Natural killer cell (primary cell): ENCODE results near the gene MGARP. TPM values are rescaled to one million over a fixed set of nuclear protein-coding genes. Genes with fewer than 3 reads are reported as not detected.

Experiments
- ATAC-seq, 3 donors: fragments of 150-1000 bp in 2 of 3; fragments of 200-7000 bp in 1 of 3; cut with Tn5 transposase; 1 replicate in 1 of 3; 2 replicates in 2 of 3; pipeline ENCODE4 v1.10.0; 2021; ENCODE audit warnings: mild to moderate bottlenecking in 2 of 3, moderate library complexity in 2 of 3
- DNase-seq, 2 donors: peaks; one replicate each; pipeline versions ENCODE4 v3.0.0 to v3.0.0-alpha.2; 2013 to 2021; ENCODE audit warnings: mixed read lengths in 1 of 2
- H3K27ac ChIP-seq: one replicate; pipeline ENCODE4 v1.5.1; 2013; ENCODE audit warnings: mild to moderate bottlenecking, low read length
- H3K27me3 ChIP-seq: one replicate; pipeline ENCODE4 v1.6.1; 2013; ENCODE audit warnings: low read length; ENCODE audit not compliant: control insufficient read depth, insufficient read depth
- H3K36me3 ChIP-seq: one replicate; pipeline ENCODE4 v1.6.1; 2013; ENCODE audit warnings: low read length; ENCODE audit not compliant: control insufficient read depth, insufficient read depth
- H3K4me1 ChIP-seq: one replicate; pipeline ENCODE4 v1.6.1; 2013; ENCODE audit warnings: low read length; ENCODE audit not compliant: control insufficient read depth, insufficient read depth
- H3K4me3 ChIP-seq: one replicate; pipeline ENCODE4 v1.5.1; 2013; ENCODE audit warnings: low read length
- H3K9me3 ChIP-seq: one replicate; pipeline ENCODE4 v1.6.1; 2013; ENCODE audit warnings: low read length; ENCODE audit not compliant: control insufficient read depth, insufficient read depth
- H3K27ac Mint-ChIP-seq, 2 donors: one replicate each; pipeline ENCODE4 v1.8.0; 2022; ENCODE audit warnings: mild to moderate bottlenecking in 2 of 2, mixed read lengths in 2 of 2, moderate library complexity in 1 of 2
- H3K27me3 Mint-ChIP-seq, 2 donors: one replicate each; pipeline ENCODE4 v1.8.0; 2022; ENCODE audit warnings: low read depth in 2 of 2, mixed read lengths in 2 of 2
- H3K36me3 Mint-ChIP-seq: one replicate; pipeline ENCODE4 v1.8.0; 2022; ENCODE audit warnings: mixed read lengths
- H3K4me1 Mint-ChIP-seq, 2 donors: one replicate each; pipeline ENCODE4 v1.8.0; 2022; ENCODE audit warnings: mixed read lengths in 2 of 2
- H3K4me3 Mint-ChIP-seq: one replicate; pipeline ENCODE4 v1.8.0; 2022; ENCODE audit warnings: mild to moderate bottlenecking, moderate library complexity, mixed read lengths
- H3K9me3 Mint-ChIP-seq, 2 donors: one replicate each; pipeline ENCODE4 v1.8.0; 2022; ENCODE audit warnings: mixed read lengths in 2 of 2
- WGBS: methylation state at CpG from one replicate; pipeline ENCODE4 v1.1.7; 2013; ENCODE audit warnings: missing lambda C conversion rate; ENCODE audit not compliant: insufficient coverage; 5-methylcytosine and 5-hydroxymethylcytosine counted together
- intact Hi-C: fragments of 100-400 bp; cut with micrococcal nuclease; formaldehyde crosslinking; loops from one replicate; pipeline ENCODE4 v1.14.2; 2022
- total RNA-seq, 4 donors: library from RNA; stranded (reverse); fragments of 120-200 nt in 1 of 4; gene quantifications; one replicate each; pipeline versions ENCODE4 v1.2.3 to v1.2.4, GENCODE V29; 2013 to 2022
- TF ChIP-seq, protein P1 (sequence below): fragments of 200-600 bp; IDR thresholded peaks from one replicate; pipeline ENCODE4 v1.8.0; 2022; ENCODE audit warnings: antibody characterized with exemption

MGARP gene
- total RNA-seq, 3 donors from 2014 or later (not counting 1 experiment from before 2014, with no cell fraction given): 0.35 to 0.78 (median 0.63) TPM

GRCh38 chr4:139278485-139278884 is 1.5 kb downstream of the MGARP start:
- Mint-ChIP-seq H3K4me3 (peak overlapping the region; percentile 86), H3K9me3 (no peaks in the 10 kb centered on the region), H3K27ac (no peak overlapping the region), H3K27me3 (peaks cover 32 to 41% of the 10 kb centered on the region in 2 donors), H3K4me1 (peaks cover 19% of the 10 kb centered on the region in 2 donors), H3K36me3 (no peaks in the 10 kb centered on the region)
- H3K27me3 ChIP-seq: peaks cover 41% of the 10 kb centered on the region
- no peaks in the 10 kb centered on the region for H3K36me3 ChIP-seq
- intact Hi-C loops: no loop called here
- peaks cover 17% of the 10 kb centered on the region for H3K4me1 ChIP-seq
- WGBS: 81% methylated on average over 11 of the region's 16 CpGs
- no peak for DNase-seq
- no peak overlapping the region for H3K27ac ChIP-seq
- TF ChIP-seq, protein P1, sequence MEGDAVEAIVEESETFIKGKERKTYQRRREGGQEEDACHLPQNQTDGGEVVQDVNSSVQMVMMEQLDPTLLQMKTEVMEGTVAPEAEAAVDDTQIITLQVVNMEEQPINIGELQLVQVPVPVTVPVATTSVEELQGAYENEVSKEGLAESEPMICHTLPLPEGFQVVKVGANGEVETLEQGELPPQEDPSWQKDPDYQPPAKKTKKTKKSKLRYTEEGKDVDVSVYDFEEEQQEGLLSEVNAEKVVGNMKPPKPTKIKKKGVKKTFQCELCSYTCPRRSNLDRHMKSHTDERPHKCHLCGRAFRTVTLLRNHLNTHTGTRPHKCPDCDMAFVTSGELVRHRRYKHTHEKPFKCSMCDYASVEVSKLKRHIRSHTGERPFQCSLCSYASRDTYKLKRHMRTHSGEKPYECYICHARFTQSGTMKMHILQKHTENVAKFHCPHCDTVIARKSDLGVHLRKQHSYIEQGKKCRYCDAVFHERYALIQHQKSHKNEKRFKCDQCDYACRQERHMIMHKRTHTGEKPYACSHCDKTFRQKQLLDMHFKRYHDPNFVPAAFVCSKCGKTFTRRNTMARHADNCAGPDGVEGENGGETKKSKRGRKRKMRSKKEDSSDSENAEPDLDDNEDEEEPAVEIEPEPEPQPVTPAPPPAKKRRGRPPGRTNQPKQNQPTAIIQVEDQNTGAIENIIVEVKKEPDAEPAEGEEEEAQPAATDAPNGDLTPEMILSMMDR: no peak
- no peak for ATAC-seq
- H3K9me3 ChIP-seq: no peaks in the 10 kb centered on the region
- H3K4me3 ChIP-seq: no peak overlapping the region

DNA sequence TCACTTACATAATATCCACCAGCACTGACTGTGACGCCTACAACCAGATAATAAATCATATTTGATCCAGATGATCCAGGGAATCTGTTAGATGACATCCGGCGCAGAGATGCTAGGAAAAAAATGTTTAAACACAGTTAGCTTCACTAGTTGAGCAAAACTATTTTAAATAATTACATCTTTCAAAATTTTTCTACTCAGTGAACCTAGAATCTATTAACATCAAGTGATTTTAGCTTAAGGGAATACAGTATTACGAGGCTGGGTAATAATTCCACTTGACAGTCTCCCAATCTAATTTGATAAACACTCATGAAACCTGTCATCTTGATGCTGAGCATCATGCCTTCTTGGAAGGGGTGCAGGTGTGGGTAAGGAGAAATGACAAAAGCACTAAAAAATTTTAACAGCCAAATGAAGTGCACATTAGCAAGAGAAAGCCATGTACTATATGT is 4.7 kb downstream of the MGARP start:
- peaks cover 17 to 18% of the 10 kb centered on the region in 2 donors for H3K4me1 Mint-ChIP-seq
- no peak overlapping the region for H3K27ac Mint-ChIP-seq
- intact Hi-C loops: no loop called here
- Histone ChIP-seq H3K9me3 (no peaks in the 10 kb centered on the region), H3K36me3 (no peaks in the 10 kb centered on the region), H3K4me3 (no peak overlapping the region), H3K27me3 (peaks cover 38% of the 10 kb centered on the region), H3K4me1 (peaks cover 17% of the 10 kb centered on the region), H3K27ac (no peak overlapping the region)
- H3K4me3 Mint-ChIP-seq: no peak overlapping the region
- H3K27me3 Mint-ChIP-seq: peaks cover 24 to 29% of the 10 kb centered on the region in 2 donors
- 89% methylated on average over 3 of the region's 4 CpGs for WGBS
- ATAC-seq: no peak
- no peaks in the 10 kb centered on the region for H3K36me3 Mint-ChIP-seq
- DNase-seq: no peak
- H3K9me3 Mint-ChIP-seq: no peaks in the 10 kb centered on the region
- TF ChIP-seq, protein P1: no peak

- no peak for DNase-seq
- no peaks in the 10 kb centered on the region for H3K36me3 Mint-ChIP-seq
- peaks cover 11% of the 10 kb centered on the region for H3K4me1 ChIP-seq
- TF ChIP-seq, protein P1: no peak
- no peak overlapping the region for H3K27ac ChIP-seq
- H3K27me3 Mint-ChIP-seq: peaks cover 19 to 24% of the 10 kb centered on the region in 2 donors
- intact Hi-C loops: no loop called here
- no peaks in the 10 kb centered on the region for H3K9me3 Mint-ChIP-seq
- WGBS: no CpG with 5 or more reads among the region's 1 CpG
- no peaks in the 10 kb centered on the region for H3K9me3 ChIP-seq
- no peak overlapping the region for H3K4me3 ChIP-seq
- peaks cover 12 to 13% of the 10 kb centered on the region in 2 donors for H3K4me1 Mint-ChIP-seq
- ATAC-seq: no peak
- peaks cover 33% of the 10 kb centered on the region for H3K27me3 ChIP-seq
- H3K4me3 Mint-ChIP-seq: no peak overlapping the region
- H3K27ac Mint-ChIP-seq: no peak overlapping the region
- H3K36me3 ChIP-seq: no peaks in the 10 kb centered on the region
These were observed 5.2 kb downstream of the MGARP start for GRCh38 chr4:139274790-139275189.

GRCh38 chr4:139273835-139274234 is 6.2 kb downstream of the MGARP start:
- no CpG with 5 or more reads among the region's 1 CpG for WGBS
- Mint-ChIP-seq H3K4me3 (no peak overlapping the region), H3K36me3 (no peaks in the 10 kb centered on the region), H3K27me3 (peaks cover 10 to 15% of the 10 kb centered on the region in 2 donors), H3K4me1 (peaks cover 3 to 4% of the 10 kb centered on the region in 2 donors), H3K9me3 (no peaks in the 10 kb centered on the region), H3K27ac (no peak overlapping the region)
- Histone ChIP-seq H3K4me3 (no peak overlapping the region), H3K9me3 (no peaks in the 10 kb centered on the region), H3K36me3 (no peaks in the 10 kb centered on the region), H3K4me1 (peaks cover 2% of the 10 kb centered on the region), H3K27me3 (peaks cover 24% of the 10 kb centered on the region), H3K27ac (no peak overlapping the region)
- TF ChIP-seq, protein P1: no peak
- no peak for ATAC-seq
- intact Hi-C loops: no loop called here
- DNase-seq: no peak
